Fibroblast of skin of abdomen (primary cell): ENCODE data around the gene INPP4B.

Experiments used
- DNase-seq: peaks from one replicate; pipeline ENCODE4 v3.0.0-alpha.2; 2013

INPP4B gene

GRCh38 chr4:142065086-142065647 lies 780.9 kb downstream of the INPP4B start:
- DNase-seq, result peak; percentile 75

GRCh38 chr4:142064181-142064580 lies 781.9 kb downstream of the INPP4B start:
- DNase-seq, result peak; percentile 73

GRCh38 chr4:142045996-142046395 lies 800.1 kb downstream of the INPP4B start:
- no peak for DNase-seq

- peak; percentile 45 for DNase-seq
Observed at GRCh38 chr4:142044271-142044670, 801.8 kb downstream of the INPP4B start.

GRCh38 chr4:142043509-142043908 lies 802.6 kb downstream of the INPP4B start:
- DNase-seq, result peak; percentile 55

- DNase-seq, result no peak
Observed at GRCh38 chr4:142041788-142042187, 804.3 kb downstream of the INPP4B start.

GRCh38 chr4:142040043-142040442 lies 806.1 kb downstream of the INPP4B start:
- DNase-seq, result no peak

- peak; percentile 47 for DNase-seq
Observed at GRCh38 chr4:142036795-142037583, 809.1 kb downstream of the INPP4B start.

GRCh38 chr4:142035566-142035965 lies 810.5 kb downstream of the INPP4B start:
- peak; percentile 68 for DNase-seq

- no peak for DNase-seq
Observed at GRCh38 chr4:142034101-142034500, 812.0 kb downstream of the INPP4B start.

GRCh38 chr4:142030010-142030409 lies 816.1 kb downstream of the INPP4B start:
- no peak for DNase-seq

- DNase-seq, result no peak
Observed at GRCh38 chr4:142021761-142022160, 824.3 kb downstream of the INPP4B start.

- DNase-seq, result peak; percentile 6
Observed at GRCh38 chr4:142021181-142021580, 824.9 kb downstream of the INPP4B start.

GRCh38 chr4:142016031-142016430 lies 830.1 kb downstream of the INPP4B start:
- no peak for DNase-seq

- no peak for DNase-seq
Observed at GRCh38 chr4:142009751-142010150, 836.4 kb downstream of the INPP4B start.

GRCh38 chr4:142005519-142005918 lies 840.6 kb downstream of the INPP4B start:
- DNase-seq, result no peak

GRCh38 chr4:141999446-142000143 lies 846.5 kb downstream of the INPP4B start:
- no peak for DNase-seq

- no peak for DNase-seq
Observed at GRCh38 chr4:141995056-141995455, 851.0 kb downstream of the INPP4B start.

- no peak for DNase-seq
Observed at GRCh38 chr4:141977433-141977832, 868.7 kb downstream of the INPP4B start.
